HG03571 (cell line): ENCODE measurements around the gene GUCA2B.

Experiments used
- ATAC-seq: cut with Tn5 transposase; IDR thresholded peaks from one replicate; pipeline ENCODE4 v1.9.1; 2021; ENCODE audit not compliant: unreplicated experiment

GUCA2B gene

GRCh38 chr1:42165511-42166210 lies 12.5 kb downstream of the GUCA2B start:
- ATAC-seq, result no peak

- no peak for ATAC-seq
Measured at GRCh38 chr1:42167611-42168390, 14.6 kb downstream of the GUCA2B start.

DNA sequence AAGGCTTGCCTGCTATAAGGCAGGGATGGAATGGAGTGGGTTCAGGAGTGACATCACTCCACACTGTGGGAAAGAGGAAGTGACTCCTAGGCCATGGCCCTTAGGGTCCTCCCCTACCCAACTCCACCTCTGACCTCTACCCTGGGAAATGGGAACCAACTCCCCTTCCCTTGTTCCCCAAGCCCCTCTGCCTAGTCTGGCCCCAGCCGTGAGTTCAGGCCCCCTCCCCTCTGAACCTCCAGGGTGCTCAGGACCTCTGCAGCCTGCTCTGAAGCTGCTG lies 15.1 kb downstream of the GUCA2B start:
- no peak for ATAC-seq

DNA sequence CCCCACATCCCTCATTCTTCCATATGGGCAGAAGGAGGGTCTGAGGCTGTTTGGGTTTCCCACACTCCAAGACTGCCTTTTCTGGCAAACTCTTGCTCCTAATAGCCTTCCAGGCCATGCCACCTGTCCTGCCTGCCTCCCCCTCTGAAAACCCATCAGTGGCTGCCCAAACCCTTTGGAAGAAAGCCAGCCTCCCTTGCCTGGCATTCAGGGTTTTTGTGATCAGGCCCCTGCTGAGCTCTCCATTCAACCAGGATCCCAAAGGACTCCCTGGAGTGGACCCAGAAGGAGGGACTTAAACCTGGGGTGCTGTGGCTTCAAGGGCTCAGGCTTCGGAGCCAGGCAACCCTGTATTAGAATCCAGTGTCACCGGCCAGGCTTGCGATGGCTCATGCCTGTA lies 15.6 kb downstream of the GUCA2B start:
- no peak for ATAC-seq

- ATAC-seq, result no peak
Measured at GRCh38 chr1:42170779-42171621, 17.8 kb downstream of the GUCA2B start.

- ATAC-seq, result no peak
Measured at GRCh38 chr1:42171679-42172266, 18.6 kb downstream of the GUCA2B start.

GRCh38 chr1:42172381-42173133 lies 19.3 kb downstream of the GUCA2B start:
- no peak for ATAC-seq

DNA sequence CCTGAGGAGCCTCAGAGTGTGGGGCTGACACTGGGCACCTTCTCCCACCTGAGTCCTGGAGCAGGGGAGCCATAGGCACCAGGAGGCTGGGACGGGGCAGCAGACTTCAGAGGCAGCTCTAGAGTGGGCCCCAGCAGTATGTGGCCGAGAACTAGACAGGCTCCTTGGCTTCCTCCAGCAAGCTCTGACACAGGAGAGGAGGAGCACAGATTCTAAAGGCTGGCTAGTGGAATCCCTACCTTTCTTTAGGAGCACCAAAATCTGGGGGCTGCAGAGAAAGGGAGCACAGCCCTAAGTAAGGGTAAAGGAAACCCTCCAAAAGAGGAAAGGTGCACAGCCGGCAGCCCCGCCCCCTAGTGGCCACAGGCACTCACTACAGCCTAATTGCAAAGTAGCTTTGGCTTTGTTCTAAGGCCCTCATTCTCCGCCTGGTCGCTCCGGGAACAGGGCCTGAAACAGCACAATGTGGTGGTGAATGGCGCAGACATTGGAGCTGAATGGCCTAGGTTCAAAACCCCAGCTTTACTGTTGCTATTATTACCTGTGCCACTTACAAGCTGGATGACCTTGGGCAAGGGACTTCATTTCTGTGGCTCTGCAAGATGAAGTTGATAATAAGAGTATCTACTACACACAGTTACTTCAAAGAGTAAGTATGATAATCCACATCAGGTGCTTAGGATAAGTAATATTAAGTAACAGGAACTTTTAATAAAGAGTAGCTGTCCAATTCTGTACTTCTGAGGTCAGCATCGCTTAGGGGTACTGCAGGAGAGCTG lies 20.1 kb downstream of the GUCA2B start:
- ATAC-seq, result no peak

GRCh38 chr1:42173961-42174735 lies 20.9 kb downstream of the GUCA2B start:
- ATAC-seq, result no peak

- ATAC-seq, result no peak
Measured at GRCh38 chr1:42175314-42176054, 22.3 kb downstream of the GUCA2B start.

DNA sequence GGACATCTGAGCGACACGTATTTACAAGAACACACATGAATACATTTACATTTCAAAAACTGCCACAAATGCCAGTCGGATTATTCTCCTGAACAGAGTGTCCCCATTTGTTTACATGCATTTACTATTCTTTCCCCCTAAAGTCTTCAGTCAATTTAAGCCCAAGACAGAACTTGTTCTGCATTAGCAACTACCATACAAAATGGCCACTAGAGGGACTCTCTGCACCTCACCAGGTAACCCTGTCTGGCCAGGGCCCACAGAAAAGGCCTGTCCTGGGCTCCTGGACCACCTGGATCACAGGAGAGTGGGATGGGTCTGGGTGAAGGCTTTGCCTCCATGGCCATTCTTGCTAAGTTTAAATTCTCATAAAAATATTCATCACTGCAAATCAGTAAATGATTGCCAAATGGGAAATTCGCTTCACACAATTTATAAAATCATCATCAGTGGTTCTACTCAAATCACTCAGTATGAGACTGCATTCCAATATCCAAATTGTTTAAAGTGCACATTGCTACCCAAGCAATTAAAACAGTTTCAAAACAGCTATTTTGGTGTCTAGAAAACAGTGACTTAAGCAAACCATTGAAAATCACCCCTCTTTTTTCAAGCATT lies 23.8 kb downstream of the GUCA2B start:
- ATAC-seq, result no peak

DNA sequence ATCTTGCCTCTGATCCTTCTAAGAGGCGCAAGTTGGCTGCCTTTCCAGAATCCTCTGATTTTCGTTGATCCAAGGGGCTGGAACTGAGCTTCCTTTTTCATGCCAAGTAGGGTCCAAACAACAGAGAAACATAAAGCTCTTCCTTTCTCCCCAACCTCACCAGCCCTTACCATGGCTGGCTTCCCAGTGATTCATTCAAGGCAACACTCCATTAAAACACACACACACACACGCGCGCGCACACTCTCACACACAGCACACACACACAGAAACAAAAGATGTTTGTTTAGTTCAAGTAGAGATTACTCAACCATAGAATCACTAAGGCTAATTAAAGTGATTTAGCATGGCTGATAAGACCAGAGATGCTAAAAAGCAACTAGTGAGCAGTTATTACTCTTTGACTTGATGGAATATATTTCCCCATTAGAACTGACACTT lies 24.4 kb downstream of the GUCA2B start:
- ATAC-seq, result no peak

DNA sequence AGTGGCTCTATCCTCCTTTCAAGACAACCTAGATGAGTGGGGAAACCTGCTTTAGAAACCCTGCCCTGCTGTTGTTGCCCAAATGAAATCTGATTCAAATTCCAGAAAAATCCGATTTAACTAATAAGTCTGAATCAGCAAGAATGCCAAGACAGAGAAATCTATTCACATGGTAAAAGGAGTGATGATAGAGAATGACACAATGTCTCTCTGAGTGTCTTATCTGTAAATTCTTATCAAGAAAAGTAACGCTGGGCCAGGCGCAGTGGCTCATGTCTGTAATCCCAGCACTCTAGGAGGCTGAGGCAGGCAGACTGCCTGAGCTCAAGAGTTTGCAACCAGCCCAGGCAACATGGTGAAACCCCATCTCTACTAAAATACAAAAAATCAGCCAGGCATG lies 25.0 kb downstream of the GUCA2B start:
- ATAC-seq, result no peak

DNA sequence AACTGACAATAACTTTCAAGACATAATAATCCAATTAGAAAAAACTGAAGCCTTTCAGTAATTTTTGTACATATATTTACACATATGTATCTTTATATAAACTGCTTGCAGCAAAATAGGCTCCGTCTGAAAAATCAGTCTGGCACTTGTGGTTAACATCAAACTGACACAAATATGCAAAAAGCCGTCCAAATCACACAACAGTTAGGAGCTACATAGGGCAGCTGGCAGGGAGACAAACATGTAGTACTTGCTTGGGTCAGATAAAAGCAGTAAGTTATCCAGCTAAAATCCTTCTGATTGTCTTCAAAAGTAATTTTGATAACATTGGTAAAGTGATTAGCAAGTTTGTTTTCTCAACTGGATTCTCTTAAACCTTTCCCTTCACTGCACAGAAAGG lies 26.1 kb downstream of the GUCA2B start:
- no peak for ATAC-seq

DNA sequence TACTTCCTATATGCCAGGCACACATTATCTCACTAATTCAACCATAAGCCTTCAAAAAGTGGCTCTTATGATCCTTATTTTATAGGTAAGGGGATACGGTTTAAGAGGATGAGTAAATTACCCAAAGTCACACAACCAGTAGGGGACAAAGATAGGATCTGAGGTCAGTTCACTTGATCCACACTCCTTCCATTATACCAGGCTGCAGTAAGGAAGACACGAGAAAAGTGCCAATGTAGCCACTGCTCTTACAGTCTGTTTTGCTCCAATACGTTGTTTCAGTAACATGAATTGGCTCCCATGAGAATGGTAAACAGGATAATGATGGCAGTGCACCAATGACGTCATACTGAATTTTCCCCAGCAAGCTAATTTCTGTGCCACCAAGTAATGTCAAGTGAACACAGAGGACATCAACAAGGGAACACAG lies 26.7 kb downstream of the GUCA2B start:
- no peak for ATAC-seq

DNA sequence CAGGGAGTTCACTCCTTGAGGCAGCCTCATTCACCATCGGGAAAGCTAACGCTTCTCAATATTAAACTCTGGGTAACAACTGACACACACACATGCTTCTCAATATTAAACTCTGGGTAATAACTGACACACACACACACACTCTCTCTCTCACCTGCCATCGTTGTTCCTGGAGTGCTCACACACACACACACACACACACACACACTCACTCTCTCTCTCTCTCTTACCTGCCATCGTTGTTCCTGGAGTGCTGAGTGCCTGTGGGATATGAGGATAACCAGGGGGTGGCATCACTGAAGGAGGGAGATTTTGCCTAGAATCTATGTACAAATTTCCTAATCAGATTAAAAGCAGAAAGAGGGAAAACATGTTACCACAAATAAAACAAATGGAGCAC lies 28.5 kb downstream of the GUCA2B start:
- no peak for ATAC-seq

DNA sequence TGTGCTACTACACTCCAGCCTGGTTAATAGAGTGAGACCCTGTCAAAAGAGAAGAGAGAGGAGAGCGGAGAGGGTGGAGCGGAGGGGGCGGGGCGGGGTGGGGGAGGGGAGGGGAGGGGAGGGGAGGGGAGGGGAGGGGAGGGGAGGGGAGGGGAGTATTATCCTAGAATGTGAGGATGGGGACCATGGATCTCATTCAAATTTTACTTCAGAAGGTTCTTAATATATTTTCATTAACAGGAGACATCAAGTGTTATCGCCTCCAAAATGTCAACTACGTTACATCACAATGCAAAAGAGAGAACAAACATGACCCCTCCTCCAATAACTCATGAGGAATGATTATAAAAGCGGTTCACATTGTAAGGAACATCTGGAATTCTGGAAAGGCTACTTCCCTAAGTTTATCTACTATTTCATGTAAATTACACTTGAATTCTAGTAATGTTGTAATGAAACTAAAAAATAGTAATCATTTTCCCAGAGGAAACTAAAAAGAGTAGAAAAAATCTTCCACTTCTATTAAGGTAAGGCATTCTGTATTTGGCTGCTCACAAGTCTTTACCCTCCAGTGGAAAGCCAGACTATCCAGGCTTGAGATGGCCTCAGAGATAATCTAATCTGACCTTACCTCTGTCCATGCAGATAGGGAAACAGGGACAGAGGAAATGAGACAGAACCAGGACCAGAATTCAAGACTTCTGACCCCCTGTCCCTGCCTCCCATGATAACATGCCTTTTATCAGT lies 30.2 kb downstream of the GUCA2B start:
- no peak for ATAC-seq

- ATAC-seq, result no peak
Measured at GRCh38 chr1:42183957-42184268, 30.7 kb downstream of the GUCA2B start.
